ENCODE data around the gene MARS1.

Gene MARS1

DNA sequence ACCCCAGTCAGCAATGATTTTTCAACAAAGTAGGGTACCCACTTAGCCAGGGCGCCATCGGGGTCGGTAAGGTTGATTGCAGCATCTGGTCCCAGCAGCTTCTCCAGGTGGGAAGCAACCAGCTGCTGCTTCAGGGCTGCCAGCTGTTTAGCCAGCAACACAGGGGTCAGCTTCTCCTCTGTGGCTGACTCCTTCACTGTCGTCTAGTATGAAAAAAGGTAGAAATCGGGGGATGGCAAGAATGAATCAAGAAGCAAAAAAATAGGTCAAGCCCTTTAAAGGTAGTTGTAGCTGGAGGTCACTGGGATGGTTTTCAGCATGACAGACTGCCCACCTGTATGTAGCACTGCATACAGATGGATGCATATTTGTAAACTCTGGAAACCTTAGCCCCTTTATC, 46.4 kb downstream of the MARS1 start:
- DNase-seq, result no peak

DNA sequence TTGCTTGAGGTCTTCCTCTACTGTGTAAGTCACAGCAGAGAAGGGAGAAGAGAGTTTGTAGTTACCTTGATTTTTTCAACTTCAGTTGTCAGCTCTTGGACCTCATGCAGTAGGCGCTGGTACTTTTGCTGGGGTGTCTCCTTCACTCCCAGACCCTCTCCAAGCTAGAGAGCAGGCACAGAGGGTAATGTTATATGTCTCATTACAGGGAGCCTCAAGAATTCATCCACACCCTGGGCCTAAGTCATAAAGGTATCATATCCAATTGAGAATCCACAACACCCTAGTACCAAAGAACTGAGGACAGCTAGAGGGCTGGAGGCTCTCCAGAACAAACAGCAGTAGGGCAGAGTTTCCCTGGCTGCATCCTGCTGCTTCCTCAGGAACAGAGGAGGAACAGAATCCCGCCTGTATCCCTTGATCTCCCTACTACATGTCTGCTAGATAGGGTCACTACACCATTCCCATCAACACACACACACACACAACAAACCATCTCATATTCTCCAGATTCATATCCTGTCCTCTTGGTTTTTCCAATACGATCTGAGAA, 47.2 kb downstream of the MARS1 start:
- DNase-seq, result no peak

DNA sequence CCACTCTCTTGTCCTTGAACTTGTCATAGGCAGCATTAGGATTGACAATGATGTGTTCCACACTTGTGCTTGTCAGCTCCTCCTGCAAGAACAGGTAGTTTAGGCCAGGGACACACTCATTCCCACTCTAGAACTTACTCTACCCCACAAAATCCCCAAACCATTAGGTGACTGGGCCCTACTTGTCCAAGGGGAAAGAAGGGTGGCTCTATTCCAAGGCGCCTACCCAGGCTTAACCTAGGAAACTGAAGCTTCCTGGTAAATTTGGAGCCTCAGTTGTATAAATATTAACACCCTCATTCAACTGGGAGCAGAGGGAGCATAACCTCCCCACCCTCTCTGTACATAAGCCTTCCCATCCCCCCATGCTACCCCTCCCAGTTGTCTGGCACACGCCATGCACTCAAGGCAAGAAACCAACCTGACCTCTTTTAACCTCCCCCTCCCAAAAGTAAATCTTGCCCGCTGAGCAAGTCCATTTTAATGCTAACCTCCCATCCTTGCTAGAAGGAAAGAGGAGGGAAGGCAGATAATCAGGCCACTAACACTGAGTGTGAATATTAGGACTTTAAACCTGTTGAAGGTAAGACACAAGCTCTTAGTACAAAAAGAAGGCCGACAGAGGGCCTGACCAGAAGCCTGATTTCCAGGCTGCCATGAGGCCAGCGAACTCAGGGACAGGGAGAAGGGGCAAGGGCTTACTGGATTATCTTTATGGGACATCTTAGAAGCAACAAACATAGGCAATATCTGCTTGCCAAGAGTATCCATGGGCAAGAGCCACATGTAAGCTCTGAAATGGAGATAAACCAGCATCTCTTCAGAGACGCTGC, 48.1 kb downstream of the MARS1 start:
- DNase-seq, result no peak

DNA sequence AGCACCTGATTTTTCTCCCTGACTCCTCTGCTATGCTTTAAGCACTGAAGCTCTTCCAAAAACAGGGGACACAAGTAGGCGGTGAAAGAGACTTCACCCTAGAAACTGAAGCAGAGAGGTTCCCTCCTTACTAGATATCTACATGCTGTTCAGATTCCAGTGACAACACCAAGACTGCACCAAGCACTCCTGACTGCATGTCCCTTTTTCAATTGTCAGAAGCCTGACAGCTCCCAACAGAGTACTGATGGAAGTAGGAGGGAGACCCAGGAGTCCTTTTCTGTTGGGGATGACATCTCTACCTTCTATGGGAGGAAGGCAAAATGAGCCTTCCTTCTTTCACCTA, 48.7 kb downstream of the MARS1 start:
- no peak for DNase-seq

DNA sequence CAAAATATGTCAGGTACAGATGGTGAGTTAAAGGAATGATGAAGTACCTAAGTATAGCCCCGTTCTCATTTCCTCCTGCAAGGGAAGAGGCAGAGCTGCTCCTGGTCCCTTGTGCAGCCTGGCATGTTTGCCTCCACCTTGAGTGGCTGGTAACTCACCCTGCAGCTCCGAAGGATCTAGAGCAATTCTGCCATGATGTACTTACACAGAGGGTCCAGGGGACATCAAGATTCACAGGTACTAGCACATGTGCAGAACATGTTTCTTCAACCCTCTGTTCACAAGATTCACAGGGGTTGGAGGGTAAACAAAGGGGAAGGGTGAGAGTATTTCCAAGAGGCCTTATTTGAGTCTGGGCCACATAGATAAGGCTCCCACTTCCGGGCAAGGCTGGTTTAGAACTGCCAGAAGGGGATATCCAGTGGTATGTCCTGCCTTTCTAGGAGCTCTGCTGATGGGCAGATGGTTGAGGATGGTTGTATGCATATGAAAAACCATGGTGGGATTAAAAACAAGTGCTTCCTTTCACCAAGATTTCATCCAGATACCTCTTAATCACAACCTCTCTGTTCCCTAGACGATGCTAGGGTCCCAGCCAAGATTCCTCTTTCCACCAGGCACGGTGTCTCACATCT, 51.4 kb downstream of the MARS1 start:
- no peak for DNase-seq

DNA sequence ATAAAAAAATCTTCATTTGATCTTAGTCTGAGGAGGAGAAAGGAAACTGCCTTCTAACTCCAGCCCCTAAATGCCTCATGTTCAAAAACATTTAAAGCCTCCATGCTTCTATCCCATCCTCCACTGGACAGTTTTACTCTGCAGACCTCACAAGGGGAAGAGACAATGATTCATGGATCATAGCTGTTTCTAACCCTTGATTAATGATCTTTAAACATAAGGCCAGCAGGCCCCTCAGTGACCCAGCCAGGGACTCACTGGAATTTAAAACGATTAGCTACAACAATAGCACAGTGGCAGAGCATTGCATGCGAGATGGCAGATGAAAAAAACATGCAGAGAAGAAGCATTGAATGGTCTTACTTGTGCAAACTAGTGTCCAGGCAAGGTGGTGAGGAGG, 53.1 kb downstream of the MARS1 start:
- DNase-seq, result no peak

DNA sequence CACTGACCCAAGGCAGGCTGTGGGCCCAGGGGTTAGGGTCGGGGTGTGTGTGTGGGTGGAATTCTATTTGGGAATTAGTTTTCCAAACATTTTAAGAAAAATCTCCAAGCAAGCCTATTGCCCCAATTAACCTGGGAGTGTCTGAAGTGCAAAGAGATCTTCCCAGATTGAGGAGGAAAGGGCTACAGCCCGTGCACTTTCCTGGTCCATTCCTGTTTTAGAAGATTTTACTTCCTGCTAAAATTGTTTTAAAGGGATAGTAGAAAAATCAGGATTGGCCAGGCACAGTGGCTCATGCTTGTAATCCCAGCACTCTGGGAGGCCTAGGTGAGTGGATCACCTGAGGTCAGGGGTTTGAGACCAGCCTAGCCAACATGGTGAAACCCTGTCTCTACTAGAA, 53.8 kb downstream of the MARS1 start:
- no peak for DNase-seq

DNA sequence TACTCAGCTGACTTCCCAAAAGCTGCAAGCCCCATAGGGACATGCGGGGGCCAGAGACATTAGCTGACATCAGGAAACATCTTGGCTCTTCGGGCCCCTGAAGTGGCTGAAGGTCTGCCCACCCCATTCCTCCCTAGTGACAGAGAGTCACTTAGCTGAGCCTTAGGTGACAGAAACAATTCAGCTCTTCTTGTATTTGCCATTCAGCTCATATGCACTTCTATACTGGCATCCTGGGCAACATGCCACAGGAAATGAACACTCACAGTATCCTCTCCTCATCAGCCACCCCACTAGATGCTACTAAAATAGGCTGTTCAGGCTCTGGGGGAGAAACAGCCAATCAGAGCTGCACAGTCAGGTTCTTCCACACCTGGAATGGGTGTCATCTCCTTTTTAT, 55.7 kb downstream of the MARS1 start:
- DNase-seq, result no peak

DNA sequence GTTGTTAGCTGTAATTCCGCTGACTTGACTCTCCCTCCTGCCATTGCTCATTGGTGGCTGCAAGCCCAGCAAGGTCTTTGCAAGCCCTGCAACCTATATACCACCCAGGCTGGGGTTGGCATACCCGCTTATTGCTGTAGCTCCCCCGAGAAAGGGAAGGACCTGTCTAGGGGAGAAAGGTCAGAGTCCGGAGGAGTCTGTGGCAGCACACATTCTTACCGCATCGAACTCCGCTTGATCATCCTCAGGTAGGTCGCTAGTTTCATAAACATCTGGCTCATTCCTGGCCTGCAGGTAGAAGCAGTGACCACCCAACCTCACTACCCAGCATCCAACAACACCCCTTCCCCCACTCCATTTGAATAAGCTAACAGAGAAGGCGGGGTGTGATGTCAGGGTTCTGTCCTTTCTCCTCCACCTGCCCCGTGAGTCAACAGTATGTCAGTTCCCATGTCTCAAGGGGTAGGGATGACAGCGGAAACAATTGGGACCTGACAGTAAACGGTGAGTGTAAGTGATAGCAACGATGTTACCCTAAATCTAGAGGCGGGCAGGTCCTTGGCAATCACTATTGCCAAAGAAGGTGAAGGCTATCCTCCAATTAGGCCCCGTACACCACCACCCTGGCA, 58.1 kb downstream of the MARS1 start:
- DNase-seq, result no peak

DNA sequence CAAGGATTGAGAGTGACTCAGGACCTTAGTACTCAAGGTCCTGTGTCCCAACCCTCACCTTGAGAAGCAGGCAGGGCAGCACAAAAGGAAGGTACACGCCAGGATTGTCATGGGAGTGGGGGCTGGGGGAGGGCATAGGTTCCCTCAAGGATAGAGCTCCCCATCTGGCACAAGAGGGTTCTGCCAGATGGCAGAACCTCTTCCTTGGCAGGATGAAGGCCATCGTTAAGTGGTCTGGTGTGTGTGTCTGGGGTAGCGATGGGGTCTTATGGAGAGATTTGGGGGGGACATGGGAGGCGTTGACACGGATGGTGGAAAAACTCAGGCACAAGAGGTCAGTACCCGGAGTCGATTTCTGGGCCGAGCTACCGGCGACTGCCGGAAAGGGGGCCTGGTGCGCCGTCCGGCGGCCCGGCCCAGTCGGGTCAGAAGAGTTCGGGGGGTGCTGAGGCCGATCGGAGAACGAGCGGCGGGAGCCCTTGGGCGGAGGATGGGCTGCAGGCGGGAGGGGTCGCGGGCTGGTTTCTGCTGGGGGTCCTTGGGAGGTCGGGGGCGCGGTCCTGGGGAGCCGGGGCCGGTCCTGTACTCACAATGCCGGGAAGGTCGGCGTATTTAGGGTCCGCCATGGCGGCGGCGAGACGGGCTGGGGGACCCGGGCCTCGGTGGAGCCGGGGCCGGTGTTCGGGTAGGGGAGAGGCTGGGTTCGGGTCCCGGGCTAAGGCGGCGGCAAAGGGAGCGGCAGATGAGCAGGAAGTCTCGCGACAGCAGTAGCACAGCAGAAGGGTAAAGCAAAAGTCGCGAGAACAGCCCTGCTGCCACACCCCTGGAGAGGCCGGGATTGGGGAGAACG, 58.8 kb downstream of the MARS1 start, which contains the start of gene DCTN2:
Gene DCTN2 (minus strand): TSS at position 755 of the 850 bp plus-strand sequence. CDS start 129 bp downstream, at position 626.
- peak; percentile 94 for DNase-seq

DNA sequence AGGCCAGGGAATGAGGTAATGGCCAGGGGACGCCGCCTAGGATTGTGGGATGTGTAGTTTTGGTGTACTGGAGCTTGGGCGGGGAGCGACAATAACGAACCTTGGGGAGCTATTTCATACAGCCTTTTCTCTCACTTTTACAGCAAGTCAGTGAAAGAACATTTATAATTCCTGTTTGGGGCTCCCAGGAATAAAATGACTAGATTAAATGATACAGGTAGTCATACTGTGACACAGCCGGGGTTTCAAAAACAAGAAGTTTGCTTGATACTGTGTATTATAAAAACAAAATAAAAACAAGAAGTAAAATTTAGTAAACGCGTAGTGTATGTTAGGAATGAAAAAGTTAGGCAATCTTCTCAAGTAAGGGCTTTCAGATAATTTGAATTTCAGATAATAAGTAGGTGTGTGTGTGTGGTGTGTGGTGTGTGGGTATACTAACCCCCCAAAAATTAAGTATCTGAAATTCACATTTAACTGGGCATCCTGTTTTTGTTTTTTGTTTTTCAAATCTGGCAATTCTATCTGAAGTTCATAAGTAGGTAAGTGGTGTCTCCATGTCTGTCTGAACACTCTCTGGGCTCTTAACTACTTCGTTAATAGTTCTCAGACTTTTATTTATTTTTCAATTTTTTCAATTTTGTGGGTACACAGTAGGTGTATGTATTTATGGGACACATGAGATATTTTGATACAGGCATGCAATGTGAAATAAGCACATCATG, 59.6 kb downstream of the MARS1 start:
- no peak for DNase-seq

DNA sequence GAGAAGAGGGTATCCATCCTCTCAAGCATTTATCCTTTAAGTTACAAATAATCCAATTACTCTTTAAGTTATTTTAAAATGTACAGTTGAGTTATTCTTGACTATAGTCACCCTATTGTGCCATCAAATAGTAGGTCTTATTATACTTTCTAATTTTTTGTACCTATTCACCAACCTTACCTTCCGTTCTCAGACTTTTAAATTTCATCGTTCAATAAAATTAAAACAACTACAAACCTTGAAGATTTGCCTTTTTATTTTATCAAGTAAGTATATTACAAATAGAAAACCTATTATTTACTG, 60.1 kb downstream of the MARS1 start:
- DNase-seq, result no peak

DNA sequence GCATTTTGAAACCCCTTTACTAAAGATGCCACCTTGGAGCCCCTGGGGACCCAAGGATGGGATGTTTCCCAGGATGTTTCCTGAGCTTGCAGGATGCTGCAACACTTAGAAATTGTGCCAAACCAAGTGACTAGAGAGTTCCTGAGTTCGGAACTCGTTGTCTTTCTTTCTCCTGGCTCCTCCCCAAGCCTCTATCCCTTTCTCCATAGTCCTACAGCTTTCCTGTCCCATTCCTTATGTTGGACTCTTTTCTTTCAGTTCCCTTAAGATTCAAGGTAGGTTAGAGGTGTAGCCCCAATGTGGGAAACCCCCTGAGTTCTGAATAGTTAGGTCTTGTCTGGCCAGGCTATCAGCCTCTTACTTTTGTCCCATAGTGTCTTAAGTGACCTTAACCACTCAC, 60.6 kb downstream of the MARS1 start:
- DNase-seq, result no peak

DNA sequence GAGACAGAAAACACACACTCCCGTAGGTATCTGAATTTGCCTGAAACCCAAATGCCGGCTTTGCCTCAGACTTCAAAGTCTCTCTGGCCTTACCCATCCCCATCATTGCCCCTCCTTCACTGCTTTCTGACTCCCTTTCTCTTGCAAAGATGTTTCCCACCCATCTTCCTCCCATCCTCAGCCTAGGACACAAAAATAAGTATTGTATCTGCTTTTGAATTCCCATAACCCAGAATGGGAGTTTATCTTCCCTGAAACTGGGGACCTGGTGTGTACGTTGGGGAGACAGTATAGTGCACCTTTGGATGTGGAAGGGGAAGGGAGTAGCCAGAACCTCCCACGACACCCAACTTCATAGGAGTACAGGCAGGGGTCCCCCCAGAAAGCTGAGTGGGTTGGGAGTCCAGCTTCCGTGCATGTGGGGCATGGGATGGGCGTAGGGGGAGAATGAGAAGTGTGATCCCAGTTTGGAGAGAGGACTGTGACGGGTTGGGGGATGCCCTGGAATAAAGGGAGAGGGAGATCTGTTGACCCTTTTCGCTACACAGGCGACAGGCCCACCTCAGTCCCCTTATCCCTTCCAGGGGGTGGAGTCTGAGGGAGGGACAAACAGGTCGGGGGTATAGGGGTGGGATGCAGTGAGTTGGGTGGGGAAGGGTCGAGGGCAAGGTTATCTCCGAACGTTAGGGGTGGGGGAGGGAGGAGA, 61.5 kb downstream of the MARS1 start:
- no peak for DNase-seq

DNA sequence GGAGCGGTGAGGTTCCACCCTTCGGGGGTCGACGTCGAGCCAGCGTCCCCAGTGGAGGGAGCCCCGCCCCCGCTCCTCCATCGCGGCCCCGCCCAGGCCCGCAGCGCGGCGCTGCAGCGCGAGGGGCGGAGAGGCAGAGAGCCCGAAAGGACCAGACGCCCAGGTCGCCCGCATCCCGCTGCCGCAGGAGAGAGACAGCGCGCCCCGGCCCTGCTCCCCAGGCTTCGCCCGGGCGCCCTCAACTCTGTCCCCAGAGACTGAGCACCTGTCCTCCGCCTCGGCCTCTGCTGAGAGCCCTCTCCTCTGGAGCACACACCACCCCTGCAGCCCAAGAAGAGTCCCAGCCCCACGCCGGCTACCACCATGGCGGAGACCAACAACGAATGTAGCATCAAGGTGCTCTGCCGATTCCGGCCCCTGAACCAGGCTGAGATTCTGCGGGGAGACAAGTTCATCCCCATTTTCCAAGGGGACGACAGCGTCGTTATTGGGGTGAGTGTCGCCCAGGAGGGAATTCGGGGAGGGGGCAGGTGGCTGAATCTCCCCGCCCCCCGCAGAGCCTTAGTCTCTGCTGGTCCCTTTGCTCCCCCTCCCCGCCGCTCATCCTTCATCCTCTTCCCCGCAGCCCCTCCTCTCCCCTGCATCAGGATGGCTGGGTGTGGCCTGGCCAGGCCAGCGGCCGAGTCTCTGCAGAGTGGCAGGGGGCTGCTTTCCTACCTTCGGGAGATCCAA, 62.2 kb downstream of the MARS1 start, which contains the start of gene KIF5A:
Gene KIF5A (plus strand): TSS at position 136 of the 732 bp plus-strand sequence. CDS start 228 bp downstream, at position 364.
- peak; percentile 84 for DNase-seq

DNA sequence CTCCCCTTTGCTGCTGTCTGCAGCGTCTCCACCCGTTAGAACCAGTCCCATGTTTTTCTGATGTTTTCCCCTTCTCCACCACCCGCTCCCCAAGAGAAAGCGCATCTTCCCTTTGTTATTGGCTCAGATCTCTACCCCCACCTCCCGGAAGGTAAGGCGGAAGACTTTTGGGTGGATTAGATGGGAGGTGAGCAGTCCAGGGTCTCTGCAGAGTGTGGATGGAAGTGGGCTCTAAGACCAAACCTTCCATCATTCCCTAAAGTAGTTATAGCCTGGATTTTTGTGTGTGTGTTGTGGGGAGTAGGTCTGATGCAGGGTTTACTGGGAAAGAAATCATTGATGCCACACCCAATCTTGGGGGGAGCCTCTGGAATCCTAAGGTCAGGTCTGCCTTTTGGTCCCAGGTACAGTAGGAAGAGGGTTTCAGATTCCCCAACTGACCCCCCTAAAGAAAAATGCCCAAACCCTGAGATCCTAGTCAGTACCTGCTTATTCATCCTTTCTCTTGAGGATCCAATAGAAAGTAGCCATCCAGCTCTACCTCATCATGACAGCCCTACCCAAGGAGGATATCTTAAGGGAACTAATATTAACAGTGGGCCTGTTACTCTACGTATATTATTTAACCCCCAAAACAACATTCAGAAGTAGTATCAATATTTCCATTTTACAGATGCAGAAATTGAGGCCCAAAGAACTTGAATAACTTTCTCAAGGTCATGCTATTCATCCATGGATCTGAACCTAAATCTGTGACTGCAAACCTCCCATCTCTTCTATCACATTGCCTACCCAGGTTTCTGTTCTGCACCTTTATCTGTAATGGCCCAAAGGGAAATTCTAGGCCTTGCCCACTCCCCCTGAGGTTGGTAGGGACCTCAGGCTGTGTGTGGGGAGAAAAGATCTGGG, 63.0 kb downstream of the MARS1 start:
- peak; percentile 35 for DNase-seq

DNA sequence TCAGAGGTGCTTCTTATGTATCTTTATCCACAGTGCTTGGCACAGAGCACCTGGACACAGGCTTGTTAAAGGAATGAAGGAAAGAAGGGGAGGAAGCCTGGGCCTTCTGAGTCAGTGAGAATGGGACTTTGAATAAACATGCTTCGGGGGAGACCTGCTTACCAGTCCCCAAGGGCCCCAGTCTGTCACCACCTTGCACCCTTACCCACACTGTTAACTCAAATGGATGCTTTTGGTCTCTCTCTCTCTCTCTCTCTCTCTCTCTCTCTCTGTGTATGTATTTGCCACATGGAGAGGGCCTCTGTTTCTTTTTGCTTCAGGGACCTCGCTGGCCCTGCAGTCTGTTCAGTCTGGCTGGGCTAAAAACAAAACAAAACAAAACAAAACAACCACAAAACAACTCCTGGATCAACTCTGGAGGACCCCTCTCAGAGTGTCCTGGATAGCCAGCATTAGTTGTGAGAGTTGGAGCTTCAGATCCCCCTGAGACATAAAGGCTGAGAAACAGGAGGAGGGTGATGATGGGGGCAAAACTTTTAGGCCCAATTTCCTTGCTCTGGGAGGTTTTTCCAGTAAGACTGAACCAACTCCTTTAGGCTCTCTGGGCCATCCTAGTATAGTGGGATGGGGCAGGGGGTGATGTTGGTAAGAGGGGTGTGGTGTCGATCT, 63.9 kb downstream of the MARS1 start:
- DNase-seq, result no peak

DNA sequence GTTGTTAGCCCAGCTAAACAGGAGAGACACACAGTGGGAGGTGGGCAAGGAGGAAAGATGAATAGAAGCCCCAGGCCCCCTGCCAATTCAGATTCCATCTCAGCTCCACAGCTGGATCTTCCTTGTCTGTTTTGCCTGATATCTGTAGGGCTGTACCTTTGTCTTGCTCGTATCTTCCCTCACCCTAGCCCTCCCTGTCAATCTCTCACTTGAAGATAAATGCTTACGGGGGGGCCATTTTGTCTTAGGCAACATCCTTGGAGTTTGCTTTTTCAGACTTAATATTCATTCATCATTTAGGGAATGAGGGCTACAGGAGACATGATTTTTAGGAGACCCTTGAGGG, 64.4 kb downstream of the MARS1 start:
- DNase-seq, result no peak

DNA sequence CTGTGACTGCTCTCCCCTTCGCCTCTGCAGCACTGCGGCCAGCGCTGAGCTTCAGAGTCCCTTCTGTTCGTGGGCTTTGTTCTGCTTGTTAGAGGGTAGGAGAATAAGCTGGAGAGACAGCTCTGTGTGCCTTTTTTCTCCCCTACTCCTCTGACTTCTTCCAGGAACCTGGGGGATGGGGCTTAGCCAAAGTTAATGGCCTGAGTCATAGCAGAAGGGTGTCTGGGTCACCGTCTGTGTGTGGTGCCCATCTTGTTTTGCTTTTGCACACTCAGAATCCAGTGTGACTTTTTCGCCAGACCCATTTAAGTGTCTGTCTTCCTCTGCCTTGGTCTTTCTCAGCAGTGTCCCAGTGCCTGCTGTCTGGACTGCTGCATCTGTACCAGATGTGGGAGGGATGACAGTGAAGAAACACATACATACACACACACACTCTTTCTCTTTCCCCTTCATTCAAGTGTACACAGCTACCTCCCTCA, 65.0 kb downstream of the MARS1 start:
- DNase-seq, result peak; percentile 41
